SK-N-MC (cell line): Measurements from ENCODE around the gene GALNT18.

Experiments
- EZH2 ChIP-seq: fragments of 200-600 bp; sonication (generic); IDR thresholded peaks from one replicate; pipeline ENCODE4 v1.6.1; 2017; ENCODE audit warnings: antibody characterized with exemption
- FOXP2 ChIP-seq: optimal IDR thresholded peaks from 2 replicates; pipeline ENCODE3; 2011; ENCODE audit warnings: mild to moderate bottlenecking, moderate library complexity; ENCODE audit not compliant: insufficient read depth; ENCODE audit errors: extremely low read length, control extremely low read depth
- POLR2AphosphoS5 ChIP-seq: IDR thresholded peaks from 2 replicates; pipeline ENCODE4 v1.6.1; 2012; ENCODE audit warnings: mild to moderate bottlenecking, low read depth, low read length, borderline replicate concordance

DNA sequence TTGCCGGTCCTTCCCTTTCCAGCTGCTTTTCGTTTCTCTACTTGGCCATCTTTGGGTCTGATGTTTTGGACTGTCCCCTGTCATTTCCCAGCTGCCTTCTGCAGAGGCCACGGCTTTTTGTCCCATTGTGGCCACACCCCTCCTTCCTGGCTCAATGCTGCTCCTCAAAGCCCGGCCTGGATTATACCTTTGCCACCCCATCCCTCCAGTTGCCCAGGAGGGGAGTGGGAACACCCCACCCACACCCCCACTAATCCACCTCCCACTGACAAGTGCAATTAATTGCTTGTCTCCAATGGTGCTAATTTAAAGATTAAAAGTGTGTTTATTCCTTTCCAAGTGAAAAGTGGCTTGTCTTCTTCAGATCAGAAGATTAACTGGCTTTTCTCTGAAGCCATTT, 234.6 kb downstream of the GALNT18 start:
- TF ChIP-seq POLR2AphosphoS5 (no peak), EZH2 (no peak), FOXP2 (no peak)
